ENCODE results near the gene DDX41. TPM values are rescaled to one million over a fixed set of nuclear protein-coding genes. Genes with fewer than 3 reads are reported as not detected.

The DDX41 gene
- total and polyA plus RNA-seq, 2 donors (not counting 3 experiments of a cell fraction or from before 2014, with no cell fraction given), result 103 to 118 TPM

DNA sequence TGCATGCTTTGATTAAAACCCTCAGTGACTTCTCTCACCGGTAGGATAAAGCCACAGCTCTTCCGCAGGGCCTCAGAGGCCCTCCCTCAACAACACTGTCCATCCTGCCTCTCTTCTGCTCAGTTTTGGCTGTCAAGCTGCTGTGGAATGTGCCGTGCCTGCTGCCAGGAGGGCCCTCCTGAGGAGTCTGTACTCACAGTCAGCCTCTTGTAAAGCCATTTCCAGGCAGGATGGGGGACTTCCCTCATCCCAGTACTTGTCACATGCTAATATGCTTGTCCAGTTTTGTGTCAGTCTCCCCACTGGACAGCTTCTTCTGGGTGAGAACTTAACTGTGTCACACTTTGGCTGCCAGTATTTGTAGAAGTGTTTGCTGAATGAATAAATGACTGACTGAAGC lies 13.9 kb upstream of the DDX41 start:
- intact Hi-C loops (cut with micrococcal nuclease), result no loop called here
- H4K20me1 ChIP-seq (replicated peaks; ENCODE audit: control insufficient read depth, extremely low read depth, insufficient read depth, low read length), result no peaks in the 10 kb centered on the region
- FAIRE-seq, result no peak
- no TSS peak for BruUV-seq (replicated peaks)
- H2AFZ ChIP-seq (ENCODE audit: low read depth, low read length), result no peak overlapping the region
- H3K36me3 ChIP-seq (ENCODE audit: control insufficient read depth in 2 of 2, extremely low read depth in 1 of 2, insufficient read depth in 2 of 2, low read length in 2 of 2), result peaks cover 16 to 56% of the 10 kb centered on the region in 2 experiments
- H3K4me1 ChIP-seq (ENCODE audit: control insufficient read depth, extremely low read depth, insufficient read depth, low read length), result no peaks in the 10 kb centered on the region
- POLR2A ChIA-PET, result interaction anchor here (0.6 kb wide), 1 partner anchor 16 kb away, joined by 6 read pairs; no protein-coding TSS in a partner anchor
- H3K9me1 ChIP-seq (replicated peaks; ENCODE audit: control insufficient read depth, extremely low read depth, insufficient read depth, low read length), result no peaks in the 10 kb centered on the region
- DNase-seq (ENCODE audit: low read depth, low spot score), result no peak
- CTCF ChIA-PET, result no interaction called here
- TF ChIP-seq EZH2 (IDR thresholded peaks at IDR 0.05; ENCODE audit: borderline replicate concordance, low read depth, low read length, severe bottlenecking) (no peak), POLR2A (IDR thresholded peaks at IDR 0.05; ENCODE audit: low read depth, low read length) (no peak), JUN (IDR thresholded peaks at IDR 0.05; ENCODE audit: borderline replicate concordance, insufficient read depth, insufficient read length, low read depth) (no peak), FOS (IDR thresholded peaks at IDR 0.05; ENCODE audit: borderline replicate concordance, insufficient read depth, low read length) (no peak), GATA2 (IDR thresholded peaks at IDR 0.05; ENCODE audit: insufficient read depth, insufficient read length, low read depth, low read length) (no peak), MYC (IDR thresholded peaks at IDR 0.05; ENCODE audit: low read depth, low read length) (no peak), POLR2AphosphoS5 (IDR thresholded peaks at IDR 0.05; ENCODE audit: insufficient read depth, low read depth, low read length) (no peak)
- TF ChIP-seq, protein P1, sequence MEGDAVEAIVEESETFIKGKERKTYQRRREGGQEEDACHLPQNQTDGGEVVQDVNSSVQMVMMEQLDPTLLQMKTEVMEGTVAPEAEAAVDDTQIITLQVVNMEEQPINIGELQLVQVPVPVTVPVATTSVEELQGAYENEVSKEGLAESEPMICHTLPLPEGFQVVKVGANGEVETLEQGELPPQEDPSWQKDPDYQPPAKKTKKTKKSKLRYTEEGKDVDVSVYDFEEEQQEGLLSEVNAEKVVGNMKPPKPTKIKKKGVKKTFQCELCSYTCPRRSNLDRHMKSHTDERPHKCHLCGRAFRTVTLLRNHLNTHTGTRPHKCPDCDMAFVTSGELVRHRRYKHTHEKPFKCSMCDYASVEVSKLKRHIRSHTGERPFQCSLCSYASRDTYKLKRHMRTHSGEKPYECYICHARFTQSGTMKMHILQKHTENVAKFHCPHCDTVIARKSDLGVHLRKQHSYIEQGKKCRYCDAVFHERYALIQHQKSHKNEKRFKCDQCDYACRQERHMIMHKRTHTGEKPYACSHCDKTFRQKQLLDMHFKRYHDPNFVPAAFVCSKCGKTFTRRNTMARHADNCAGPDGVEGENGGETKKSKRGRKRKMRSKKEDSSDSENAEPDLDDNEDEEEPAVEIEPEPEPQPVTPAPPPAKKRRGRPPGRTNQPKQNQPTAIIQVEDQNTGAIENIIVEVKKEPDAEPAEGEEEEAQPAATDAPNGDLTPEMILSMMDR (IDR thresholded peaks at IDR 0.05; ENCODE audit: extremely low read depth in 1 of 2, insufficient read depth in 1 of 2, low read depth in 1 of 2, low read length in 2 of 2), result no peak
- TF ChIP-seq, protein P2, sequence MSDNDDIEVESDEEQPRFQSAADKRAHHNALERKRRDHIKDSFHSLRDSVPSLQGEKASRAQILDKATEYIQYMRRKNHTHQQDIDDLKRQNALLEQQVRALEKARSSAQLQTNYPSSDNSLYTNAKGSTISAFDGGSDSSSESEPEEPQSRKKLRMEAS (IDR thresholded peaks at IDR 0.05; ENCODE audit: insufficient read depth, insufficient read length), result no peak
- no peaks in the 10 kb centered on the region for H3K9me3 ChIP-seq (replicated peaks; ENCODE audit: control insufficient read depth, insufficient read depth, low read length)
- no peak overlapping the region for H3K4me2 ChIP-seq (ENCODE audit: insufficient read depth, low read length)
- dilution Hi-C loops (cut with MboI; ENCODE audit: extremely low pct_ligation_motif_present, low sequenced_read_pairs), result no loop called here
- no peak overlapping the region for H3K27ac ChIP-seq (ENCODE audit: insufficient read depth, low read depth, low read length)
- H3K4me3 ChIP-seq (replicated peaks in 1 of 3; ENCODE audit: insufficient read depth in 1 of 3, low read depth in 1 of 3, low read length in 3 of 3), result no peak overlapping the region
- H3K9ac ChIP-seq (replicated peaks; ENCODE audit: extremely low read depth, insufficient read depth, low read length), result no peak overlapping the region
- H3K79me2 ChIP-seq (ENCODE audit: control insufficient read depth, insufficient read depth, low read length), result no peaks in the 10 kb centered on the region
- no peaks in the 10 kb centered on the region for H3K27me3 ChIP-seq (ENCODE audit: control insufficient read depth in 2 of 2, insufficient read depth in 2 of 2, low read length in 2 of 2)

Data from endothelial cell of umbilical vein (primary cell).